Left ventricle myocardium inferior (tissue), 1 donor: ENCODE measurements around the gene RERE. TPM values are rescaled to one million over a fixed set of nuclear protein-coding genes. Genes with fewer than 3 reads are reported as not detected.

Source experiments
- DNase-seq: peaks from one replicate; pipeline ENCODE4 v3.0.0-alpha.2; 2020
- H3K27ac ChIP-seq: fragments of 200-600 bp; replicated peaks from 2 replicates; pipeline ENCODE4 v1.8.0; 2021
- H3K27me3 ChIP-seq: fragments of 200-600 bp; 2 replicates; pipeline ENCODE4 v1.8.0; 2021; ENCODE audit warnings: low read depth
- H3K36me3 ChIP-seq: fragments of 200-600 bp; 2 replicates; pipeline ENCODE4 v1.8.0; 2021
- H3K4me1 ChIP-seq: fragments of 200-600 bp; 2 replicates; pipeline ENCODE4 v1.8.0; 2021
- H3K4me3 ChIP-seq: fragments of 200-600 bp; 2 replicates; pipeline ENCODE4 v1.8.0; 2021; ENCODE audit warnings: mild to moderate bottlenecking, moderate library complexity
- H3K9me3 ChIP-seq: fragments of 200-600 bp; replicated peaks from 2 replicates; pipeline ENCODE4 v1.8.0; 2021
- CTCF ChIP-seq: fragments of 200-600 bp; IDR thresholded peaks from 2 replicates; pipeline ENCODE4 v1.8.0; 2021; ENCODE audit warnings: antibody characterized with exemption, mild to moderate bottlenecking, borderline replicate concordance
- intact Hi-C: fragments of 100-400 bp; cut with micrococcal nuclease; formaldehyde crosslinking; loops from one replicate; pipeline ENCODE4 v1.11.0; 2022
- total RNA-seq: library from RNA; stranded (reverse); fragmentation: NEBNext Ultra II Directional; extraction: Animal tissue kit (Norgen Biotek cat#: 25700); gene quantifications from one replicate; pipeline ENCODE4 v1.2.1, GENCODE V29; 2021
- donor health status: DM: no; HTN: yes; CAD: no; lungs with severe emphysema.

RERE gene
- total RNA-seq, 1 donor from 2014 or later: 141 TPM

GRCh38 chr1:8370046-8370881 lies 447.2 kb downstream of the RERE start:
- Histone ChIP-seq H3K27ac (peak overlapping the region; percentile 94), H3K9me3 (no peaks in the 10 kb centered on the region), H3K36me3 (peaks cover 11% of the 10 kb centered on the region), H3K4me1 (peaks cover 100% of the 10 kb centered on the region), H3K4me3 (peak overlapping the region; percentile 18), H3K27me3 (no peaks in the 10 kb centered on the region)
- intact Hi-C loops: no loop called here
- no peak for DNase-seq
- TF ChIP-seq CTCF: no peak

GRCh38 chr1:8368956-8369639 lies 448.3 kb downstream of the RERE start:
- Histone ChIP-seq H3K9me3 (no peaks in the 10 kb centered on the region), H3K27me3 (no peaks in the 10 kb centered on the region), H3K4me1 (peaks cover 100% of the 10 kb centered on the region), H3K36me3 (peaks cover 23% of the 10 kb centered on the region), H3K27ac (peak overlapping the region; percentile 94), H3K4me3 (no peak overlapping the region)
- intact Hi-C loops: no loop called here
- DNase-seq: no peak
- TF ChIP-seq CTCF: no peak

- DNase-seq: no peak
- intact Hi-C loops: no loop called here
- no peaks in the 10 kb centered on the region for H3K9me3 ChIP-seq
- no peak for TF ChIP-seq CTCF
- H3K4me3 ChIP-seq: peak overlapping the region; percentile 2
- peaks cover 37% of the 10 kb centered on the region for H3K36me3 ChIP-seq
- H3K27ac ChIP-seq: peak overlapping the region; percentile 94
- peaks cover 100% of the 10 kb centered on the region for H3K4me1 ChIP-seq
- H3K27me3 ChIP-seq: no peaks in the 10 kb centered on the region
Observed at GRCh38 chr1:8367571-8368194, 449.8 kb downstream of the RERE start.

- Histone ChIP-seq H3K36me3 (peaks cover 56% of the 10 kb centered on the region), H3K4me3 (no peak overlapping the region), H3K9me3 (no peaks in the 10 kb centered on the region), H3K27me3 (no peaks in the 10 kb centered on the region), H3K4me1 (peaks cover 91% of the 10 kb centered on the region), H3K27ac (peak overlapping the region; percentile 94)
- DNase-seq: no peak
- intact Hi-C loops: no loop called here
- no peak for TF ChIP-seq CTCF
Observed at GRCh38 chr1:8365661-8366362, 451.6 kb downstream of the RERE start.
